ENCODE measurements around the gene MMD2.

DNA sequence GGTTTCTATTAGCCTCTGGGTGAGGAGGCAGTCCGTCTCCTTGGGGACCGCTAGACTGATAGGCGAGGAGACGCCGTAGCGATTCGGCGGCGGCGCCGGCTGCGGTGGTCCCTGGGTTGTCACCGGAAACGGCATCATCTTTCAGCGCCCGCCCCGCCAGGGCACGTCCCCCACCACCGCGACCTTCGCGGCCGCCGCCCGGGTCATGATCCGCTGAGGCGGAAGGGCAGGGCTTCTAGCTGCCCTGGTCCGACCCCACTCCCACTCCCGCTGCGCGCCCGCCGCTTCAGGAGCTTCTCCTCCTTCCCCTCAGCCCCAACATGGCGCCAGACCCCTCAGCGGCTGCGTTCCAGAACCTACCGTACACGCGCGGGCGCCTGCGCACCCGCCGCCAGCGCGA is 97.3 kb downstream of the MMD2 start, which contains the start of gene PAPOLB:
- TF ChIP-seq, protein P1, sequence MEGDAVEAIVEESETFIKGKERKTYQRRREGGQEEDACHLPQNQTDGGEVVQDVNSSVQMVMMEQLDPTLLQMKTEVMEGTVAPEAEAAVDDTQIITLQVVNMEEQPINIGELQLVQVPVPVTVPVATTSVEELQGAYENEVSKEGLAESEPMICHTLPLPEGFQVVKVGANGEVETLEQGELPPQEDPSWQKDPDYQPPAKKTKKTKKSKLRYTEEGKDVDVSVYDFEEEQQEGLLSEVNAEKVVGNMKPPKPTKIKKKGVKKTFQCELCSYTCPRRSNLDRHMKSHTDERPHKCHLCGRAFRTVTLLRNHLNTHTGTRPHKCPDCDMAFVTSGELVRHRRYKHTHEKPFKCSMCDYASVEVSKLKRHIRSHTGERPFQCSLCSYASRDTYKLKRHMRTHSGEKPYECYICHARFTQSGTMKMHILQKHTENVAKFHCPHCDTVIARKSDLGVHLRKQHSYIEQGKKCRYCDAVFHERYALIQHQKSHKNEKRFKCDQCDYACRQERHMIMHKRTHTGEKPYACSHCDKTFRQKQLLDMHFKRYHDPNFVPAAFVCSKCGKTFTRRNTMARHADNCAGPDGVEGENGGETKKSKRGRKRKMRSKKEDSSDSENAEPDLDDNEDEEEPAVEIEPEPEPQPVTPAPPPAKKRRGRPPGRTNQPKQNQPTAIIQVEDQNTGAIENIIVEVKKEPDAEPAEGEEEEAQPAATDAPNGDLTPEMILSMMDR (IDR thresholded peaks at IDR 0.05): no peak
- TF ChIP-seq POLR2A (IDR thresholded peaks at IDR 0.05): no peak

Measured in adrenal gland (tissue), 5 donors.